Dendritic cell treated with granulocyte-macrophage colony-stimulating factor and Interleukin-4, amounts not matched to agents 40 ng/mL and 50 ng/mL, for 4 days (primary cell): Measurements from ENCODE around the gene ZBTB7C.

ENCODE experiments used
- H3K27ac Mint-ChIP-seq: one replicate; pipeline ENCODE4 v1.8.0; 2022; ENCODE audit warnings: mild to moderate bottlenecking, mixed read lengths
- H3K27me3 Mint-ChIP-seq: one replicate; pipeline ENCODE4 v1.8.0; 2022; ENCODE audit warnings: mild to moderate bottlenecking, mixed read lengths
- H3K36me3 Mint-ChIP-seq: one replicate; pipeline ENCODE4 v1.8.0; 2022; ENCODE audit warnings: low read depth, mixed read lengths
- H3K4me1 Mint-ChIP-seq: one replicate; pipeline ENCODE4 v1.8.0; 2022; ENCODE audit warnings: low read depth, mixed read lengths
- H3K4me3 Mint-ChIP-seq: one replicate; pipeline ENCODE4 v1.8.0; 2022; ENCODE audit warnings: mild to moderate bottlenecking, moderate library complexity, mixed read lengths
- H3K9me3 Mint-ChIP-seq: one replicate; pipeline ENCODE4 v1.8.0; 2022; ENCODE audit warnings: mixed read lengths
- intact Hi-C: fragments of 100-400 bp; cut with micrococcal nuclease; formaldehyde crosslinking; loops from one replicate; pipeline ENCODE4 v1.15.0; 2022

The ZBTB7C gene

GRCh38 chr18:48408727-48409590, at the start of gene ZBTB7C:
Gene ZBTB7C (minus strand): TSS chr18:48409383.
- Mint-ChIP-seq H3K36me3 (no peaks in the 10 kb centered on the region), H3K4me1 (peaks cover 28% of the 10 kb centered on the region), H3K9me3 (peaks cover 11% of the 10 kb centered on the region), H3K4me3 (peak within 1 kb of the TSS; percentile 72), H3K27ac (peak within 1 kb of the TSS; percentile 32), H3K27me3 (peaks cover 79% of the 10 kb centered on the region)
- intact Hi-C loops, result no loop called here

- Mint-ChIP-seq H3K27ac (no peak overlapping the region), H3K4me1 (peaks cover 31% of the 10 kb centered on the region), H3K9me3 (no peaks in the 10 kb centered on the region), H3K4me3 (no peak overlapping the region), H3K36me3 (no peaks in the 10 kb centered on the region), H3K27me3 (peaks cover 54% of the 10 kb centered on the region)
- intact Hi-C loops, result no loop called here
Observed at GRCh38 chr18:48456838-48457237, 47.7 kb upstream of the ZBTB7C start.

GRCh38 chr18:48455555-48456478, 46.6 kb upstream of the ZBTB7C start:
- Mint-ChIP-seq H3K27me3 (peaks cover 54% of the 10 kb centered on the region), H3K27ac (no peak overlapping the region), H3K4me3 (no peak overlapping the region), H3K9me3 (no peaks in the 10 kb centered on the region), H3K4me1 (peaks cover 31% of the 10 kb centered on the region), H3K36me3 (no peaks in the 10 kb centered on the region)
- intact Hi-C loops, result no loop called here

GRCh38 chr18:48454261-48454757, 45.1 kb upstream of the ZBTB7C start:
- intact Hi-C loops, result no loop called here
- H3K9me3 Mint-ChIP-seq, result no peaks in the 10 kb centered on the region
- no peak overlapping the region for H3K27ac Mint-ChIP-seq
- peaks cover 22% of the 10 kb centered on the region for H3K4me1 Mint-ChIP-seq
- H3K4me3 Mint-ChIP-seq, result no peak overlapping the region
- peaks cover 66% of the 10 kb centered on the region for H3K27me3 Mint-ChIP-seq
- no peaks in the 10 kb centered on the region for H3K36me3 Mint-ChIP-seq

GRCh38 chr18:48453330-48454066, 44.3 kb upstream of the ZBTB7C start:
- Mint-ChIP-seq H3K4me1 (peaks cover 16% of the 10 kb centered on the region), H3K4me3 (no peak overlapping the region), H3K9me3 (peaks cover 2% of the 10 kb centered on the region), H3K27ac (no peak overlapping the region), H3K27me3 (peaks cover 74% of the 10 kb centered on the region), H3K36me3 (no peaks in the 10 kb centered on the region)
- intact Hi-C loops, result no loop called here

- Mint-ChIP-seq H3K4me1 (peaks cover 21% of the 10 kb centered on the region), H3K4me3 (no peak overlapping the region), H3K27me3 (peaks cover 74% of the 10 kb centered on the region), H3K36me3 (no peaks in the 10 kb centered on the region), H3K27ac (no peak overlapping the region), H3K9me3 (peaks cover 8% of the 10 kb centered on the region)
- intact Hi-C loops, result no loop called here
Observed at GRCh38 chr18:48452861-48453323, 43.7 kb upstream of the ZBTB7C start.

GRCh38 chr18:48450685-48451084, 41.5 kb upstream of the ZBTB7C start:
- no peak overlapping the region for H3K27ac Mint-ChIP-seq
- intact Hi-C loops, result no loop called here
- no peak overlapping the region for H3K4me3 Mint-ChIP-seq
- H3K9me3 Mint-ChIP-seq, result peaks cover 8% of the 10 kb centered on the region
- peaks cover 26% of the 10 kb centered on the region for H3K4me1 Mint-ChIP-seq
- H3K27me3 Mint-ChIP-seq, result peaks cover 54% of the 10 kb centered on the region
- no peaks in the 10 kb centered on the region for H3K36me3 Mint-ChIP-seq

- H3K4me3 Mint-ChIP-seq, result no peak overlapping the region
- no peak overlapping the region for H3K27ac Mint-ChIP-seq
- intact Hi-C loops, result loop anchor here (1.0 to 5.0 kb wide), 3 partner anchors 216 to 674 kb away; no protein-coding TSS in a partner anchor
- H3K4me1 Mint-ChIP-seq, result peaks cover 10% of the 10 kb centered on the region
- H3K9me3 Mint-ChIP-seq, result peaks cover 8% of the 10 kb centered on the region
- peaks cover 50% of the 10 kb centered on the region for H3K27me3 Mint-ChIP-seq
- no peaks in the 10 kb centered on the region for H3K36me3 Mint-ChIP-seq
Observed at GRCh38 chr18:48446582-48447225, 37.5 kb upstream of the ZBTB7C start.

GRCh38 chr18:48445540-48445939, 36.4 kb upstream of the ZBTB7C start:
- peaks cover 10% of the 10 kb centered on the region for H3K4me1 Mint-ChIP-seq
- H3K27ac Mint-ChIP-seq, result no peak overlapping the region
- H3K4me3 Mint-ChIP-seq, result no peak overlapping the region
- H3K36me3 Mint-ChIP-seq, result no peaks in the 10 kb centered on the region
- intact Hi-C loops, result loop anchor here (2.0 to 5.0 kb wide), 3 partner anchors 19 to 673 kb away; no protein-coding TSS in a partner anchor
- peaks cover 8% of the 10 kb centered on the region for H3K9me3 Mint-ChIP-seq
- H3K27me3 Mint-ChIP-seq, result peaks cover 57% of the 10 kb centered on the region

GRCh38 chr18:48442761-48443160, 33.6 kb upstream of the ZBTB7C start:
- H3K27me3 Mint-ChIP-seq, result peaks cover 56% of the 10 kb centered on the region
- H3K9me3 Mint-ChIP-seq, result no peaks in the 10 kb centered on the region

GRCh38 chr18:48441405-48441881, 32.3 kb upstream of the ZBTB7C start:
- H3K36me3 Mint-ChIP-seq, result no peaks in the 10 kb centered on the region
- H3K4me3 Mint-ChIP-seq, result no peak overlapping the region
- intact Hi-C loops, result no loop called here
- H3K27me3 Mint-ChIP-seq, result peaks cover 62% of the 10 kb centered on the region
- H3K9me3 Mint-ChIP-seq, result no peaks in the 10 kb centered on the region
- H3K27ac Mint-ChIP-seq, result no peak overlapping the region
- H3K4me1 Mint-ChIP-seq, result no peaks in the 10 kb centered on the region

More at GRCh38 chr18:48442761-48443160, 33.6 kb upstream of the ZBTB7C start:
- no peaks in the 10 kb centered on the region for H3K36me3 Mint-ChIP-seq
- no peak overlapping the region for H3K27ac Mint-ChIP-seq
- intact Hi-C loops, result no loop called here
- peaks cover 3% of the 10 kb centered on the region for H3K4me1 Mint-ChIP-seq
- H3K4me3 Mint-ChIP-seq, result no peak overlapping the region

GRCh38 chr18:48440924-48441323, 31.7 kb upstream of the ZBTB7C start:
- Mint-ChIP-seq H3K27ac (no peak overlapping the region), H3K27me3 (peaks cover 66% of the 10 kb centered on the region), H3K36me3 (no peaks in the 10 kb centered on the region), H3K4me3 (no peak overlapping the region), H3K4me1 (no peaks in the 10 kb centered on the region), H3K9me3 (no peaks in the 10 kb centered on the region)
- intact Hi-C loops, result no loop called here

- Mint-ChIP-seq H3K4me3 (no peak overlapping the region), H3K27me3 (peaks cover 44% of the 10 kb centered on the region), H3K4me1 (no peaks in the 10 kb centered on the region), H3K9me3 (no peaks in the 10 kb centered on the region), H3K36me3 (no peaks in the 10 kb centered on the region), H3K27ac (no peak overlapping the region)
- intact Hi-C loops, result no loop called here
Observed at GRCh38 chr18:48436907-48437306, 27.7 kb upstream of the ZBTB7C start.
